Measurements from ENCODE around the gene SLC7A8.

DNA sequence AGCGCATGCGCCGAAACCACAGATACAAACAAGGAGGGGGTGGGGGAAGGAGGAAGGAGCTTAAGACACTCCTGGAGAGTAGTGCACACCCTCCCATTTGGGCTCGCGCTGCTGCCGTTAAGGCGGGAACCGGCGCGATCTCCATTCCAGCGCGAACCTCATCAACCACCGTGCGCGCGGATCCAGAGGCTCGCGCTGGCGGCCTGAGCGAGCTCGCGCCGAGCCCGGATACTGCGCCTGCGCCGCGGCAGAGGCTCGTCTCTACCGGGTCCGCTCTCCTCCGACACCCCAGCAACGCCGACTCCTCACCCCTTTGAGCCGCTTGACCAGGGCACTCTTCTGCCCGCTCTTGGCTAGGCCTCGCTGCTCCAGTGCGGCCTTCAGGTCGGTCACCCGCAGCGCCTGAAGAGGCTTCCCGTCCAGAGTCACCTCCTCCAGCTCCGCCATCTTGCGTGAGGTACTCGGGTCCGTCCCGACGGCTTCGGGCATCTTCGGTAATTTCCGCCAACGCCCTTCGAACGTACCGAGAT, 88.7 kb downstream of the SLC7A8 start, which contains the start of gene ACIN1:
- peak; percentile 43 to 69 for TF ChIP-seq POLR2A (IDR thresholded peaks at IDR 0.05)
- TF ChIP-seq, protein P1, sequence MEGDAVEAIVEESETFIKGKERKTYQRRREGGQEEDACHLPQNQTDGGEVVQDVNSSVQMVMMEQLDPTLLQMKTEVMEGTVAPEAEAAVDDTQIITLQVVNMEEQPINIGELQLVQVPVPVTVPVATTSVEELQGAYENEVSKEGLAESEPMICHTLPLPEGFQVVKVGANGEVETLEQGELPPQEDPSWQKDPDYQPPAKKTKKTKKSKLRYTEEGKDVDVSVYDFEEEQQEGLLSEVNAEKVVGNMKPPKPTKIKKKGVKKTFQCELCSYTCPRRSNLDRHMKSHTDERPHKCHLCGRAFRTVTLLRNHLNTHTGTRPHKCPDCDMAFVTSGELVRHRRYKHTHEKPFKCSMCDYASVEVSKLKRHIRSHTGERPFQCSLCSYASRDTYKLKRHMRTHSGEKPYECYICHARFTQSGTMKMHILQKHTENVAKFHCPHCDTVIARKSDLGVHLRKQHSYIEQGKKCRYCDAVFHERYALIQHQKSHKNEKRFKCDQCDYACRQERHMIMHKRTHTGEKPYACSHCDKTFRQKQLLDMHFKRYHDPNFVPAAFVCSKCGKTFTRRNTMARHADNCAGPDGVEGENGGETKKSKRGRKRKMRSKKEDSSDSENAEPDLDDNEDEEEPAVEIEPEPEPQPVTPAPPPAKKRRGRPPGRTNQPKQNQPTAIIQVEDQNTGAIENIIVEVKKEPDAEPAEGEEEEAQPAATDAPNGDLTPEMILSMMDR (IDR thresholded peaks at IDR 0.05): no peak

Measured in adrenal gland (tissue), 5 donors.